Fibroblast of villous mesenchyme (primary cell): ENCODE results near the gene ADAM12. TPM values are rescaled to one million over a fixed set of nuclear protein-coding genes. Genes with fewer than 3 reads are reported as not detected.
"Not testable (repeated sequence)": the region's sequence is repeated elsewhere in the genome, so short reads cannot be mapped to it uniquely, and the experiment has no call there.

ENCODE experiments used
- DNase-seq: peaks from one replicate; pipeline ENCODE4 v3.0.0-alpha.2; 2010; ENCODE audit warnings: low read depth
- H3K4me3 ChIP-seq: 2 replicates; pipeline ENCODE4 v1.5.1; 2011; ENCODE audit warnings: low read depth, mild to moderate bottlenecking, low read length
- CTCF ChIP-seq: IDR thresholded peaks from 2 replicates; pipeline ENCODE4 v1.5.1; 2012; ENCODE audit warnings: low read depth, mild to moderate bottlenecking, low read length; ENCODE audit not compliant: insufficient read depth
- total RNA-seq: library from RNA; depleted of rRNA; stranded (reverse); fragments of >200 nt; gene quantifications from 2 replicates; pipeline ENCODE4 v1.2.3, GENCODE V29; 2012

ADAM12 gene
- total RNA-seq, 1 donor, result 22.5 TPM

- H3K4me3 ChIP-seq, result no peak overlapping the region
- no peak for DNase-seq
- no peak for TF ChIP-seq CTCF
Observed at GRCh38 chr10:126357169-126357568, 31.1 kb downstream of the ADAM12 start.

DNA sequence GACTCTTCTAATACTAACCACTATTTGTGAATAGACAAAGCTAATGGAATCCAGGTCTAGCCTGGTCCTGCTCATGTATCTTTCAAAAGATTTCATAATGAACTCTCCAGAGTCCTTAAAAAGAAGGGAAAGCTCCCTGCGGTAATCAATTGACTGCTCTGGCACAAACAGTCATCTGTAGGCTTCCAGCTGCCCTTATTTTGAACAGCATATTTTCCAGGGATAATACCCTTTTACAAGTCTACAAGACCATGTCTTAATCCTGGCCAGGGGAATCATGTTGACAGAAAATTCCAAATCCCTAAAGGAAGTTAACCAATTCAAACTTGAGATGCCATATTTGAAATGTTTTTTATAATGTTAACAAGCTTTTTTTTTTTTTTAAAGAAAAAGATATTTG lies 34.6 kb downstream of the ADAM12 start:
- DNase-seq, result peak; percentile 20
- TF ChIP-seq CTCF, result no peak
- H3K4me3 ChIP-seq, result no peak overlapping the region

DNA sequence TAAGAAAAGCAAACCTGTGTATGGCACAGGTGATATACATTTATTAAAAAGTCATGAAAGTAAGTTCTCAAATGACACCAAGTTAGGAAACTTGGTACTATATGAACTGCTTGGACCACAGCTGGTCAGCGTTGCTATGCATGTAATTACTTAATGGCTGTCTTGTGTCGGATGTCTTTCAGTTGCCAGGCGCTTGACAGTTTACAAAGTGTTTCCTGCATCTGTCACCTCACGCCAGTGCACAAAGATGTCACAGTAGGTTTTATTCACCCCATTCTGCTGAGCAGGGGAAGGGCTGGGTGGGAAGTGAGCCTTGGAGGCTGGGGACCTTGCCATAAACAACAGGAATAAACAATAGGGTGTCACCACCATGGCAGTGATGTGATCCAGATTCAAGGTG lies 35.8 kb downstream of the ADAM12 start:
- no peak for TF ChIP-seq CTCF
- no peak for DNase-seq
- H3K4me3 ChIP-seq, result no peak overlapping the region

DNA sequence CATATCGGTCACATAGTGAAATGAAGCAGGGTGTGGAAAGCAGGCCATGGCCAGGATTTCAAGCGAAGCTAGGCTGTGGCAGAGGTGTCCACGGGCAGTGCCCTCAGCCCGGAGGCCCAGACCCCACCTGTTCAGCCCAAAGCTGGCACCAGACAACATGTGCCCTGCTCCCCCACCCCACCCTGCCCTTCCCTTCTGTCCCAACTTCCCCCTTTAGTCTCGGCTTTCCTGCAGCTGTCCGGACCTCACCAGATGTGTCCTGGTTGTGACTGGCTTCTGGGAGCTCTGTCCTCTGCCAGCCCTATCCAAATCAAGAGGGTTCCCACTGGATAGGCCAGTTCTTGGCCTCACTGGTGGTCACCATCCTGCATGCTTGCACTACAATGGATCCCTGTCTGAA lies 37.3 kb downstream of the ADAM12 start:
- TF ChIP-seq CTCF, result no peak
- H3K4me3 ChIP-seq, result no peak overlapping the region
- DNase-seq, result no peak

DNA sequence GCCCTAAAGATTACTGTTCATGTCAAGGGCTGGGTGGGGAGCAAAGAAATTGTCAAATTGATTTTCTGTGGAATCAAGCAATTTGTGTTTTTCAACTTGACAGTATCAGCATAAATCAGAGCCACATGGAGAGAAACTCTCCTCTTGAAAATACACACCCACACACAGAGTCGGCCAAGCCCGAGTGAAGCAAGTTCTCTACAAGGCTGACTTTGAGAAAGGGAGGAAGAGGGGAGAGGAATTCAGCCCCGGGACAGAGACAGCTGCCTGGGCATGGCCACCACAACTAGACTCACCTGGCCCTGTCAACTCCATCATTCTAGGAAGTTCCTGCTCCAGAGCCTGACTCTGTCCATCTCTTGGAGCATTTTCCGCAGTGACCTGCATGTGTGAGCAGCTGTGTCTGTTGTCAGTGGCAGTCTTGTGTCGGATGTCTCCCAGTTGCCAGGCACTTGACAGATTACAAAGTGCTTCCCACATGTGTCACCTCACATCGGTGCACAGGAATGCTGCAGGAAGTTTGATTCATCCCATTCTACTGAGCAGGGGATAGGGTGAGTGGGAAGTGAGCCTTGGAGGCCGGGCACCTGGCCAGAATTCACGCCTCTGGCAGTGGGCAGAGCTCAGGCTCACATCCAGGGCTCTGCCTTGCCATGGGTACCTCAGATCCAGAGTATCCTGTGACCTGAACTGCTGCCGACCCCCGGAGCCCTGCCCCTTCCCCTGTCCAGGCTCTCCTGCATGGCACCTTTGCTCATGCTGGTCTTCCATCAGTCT lies 37.9 kb downstream of the ADAM12 start:
- no peak overlapping the region for H3K4me3 ChIP-seq
- no peak for TF ChIP-seq CTCF
- peak; percentile 38 for DNase-seq

DNA sequence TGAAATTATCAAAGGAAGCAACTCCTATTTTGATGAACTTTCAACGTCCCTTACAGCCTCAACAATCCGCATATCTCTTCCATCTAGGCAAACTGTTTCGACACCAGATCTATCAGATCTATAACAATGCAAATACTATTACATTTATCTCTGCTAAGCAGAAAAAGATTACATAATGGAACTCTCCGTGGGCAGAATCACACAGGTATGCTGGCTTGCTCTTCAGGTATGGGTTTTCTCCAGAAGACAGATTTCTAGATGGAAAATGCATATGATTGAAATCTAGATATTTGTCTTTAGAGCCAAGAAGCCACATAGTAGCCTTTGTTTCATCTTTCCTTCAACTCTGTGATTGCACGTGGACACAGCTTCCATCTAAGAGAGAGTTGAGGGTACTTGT lies 38.6 kb downstream of the ADAM12 start:
- H3K4me3 ChIP-seq, result no peak overlapping the region
- no peak for DNase-seq
- no peak for TF ChIP-seq CTCF

DNA sequence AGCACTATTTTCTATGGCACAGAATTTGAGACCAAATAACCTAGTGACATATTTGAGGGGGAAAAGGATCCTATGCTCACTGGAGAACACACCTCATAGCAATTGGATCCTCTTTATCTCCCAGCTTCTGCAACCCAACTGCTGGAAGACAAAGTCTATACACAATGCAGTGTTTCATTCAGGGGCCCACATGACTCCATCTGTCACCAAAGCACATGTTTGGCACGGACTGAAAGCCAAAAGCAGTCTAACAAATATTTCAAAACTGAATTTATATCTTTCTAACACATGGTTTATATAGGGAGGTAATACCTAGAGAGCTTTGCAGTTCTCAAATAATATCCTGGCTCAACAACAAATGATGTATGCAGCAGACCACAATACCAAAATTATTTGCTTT lies 39.2 kb downstream of the ADAM12 start:
- DNase-seq, result no peak
- TF ChIP-seq CTCF, result no peak
- no peak overlapping the region for H3K4me3 ChIP-seq

- not testable (repeated sequence) for H3K4me3 ChIP-seq
Observed at GRCh38 chr10:126343496-126343895, 44.8 kb downstream of the ADAM12 start.

More at GRCh38 chr10:126343496-126343895, 44.8 kb downstream of the ADAM12 start:
- DNase-seq, result not testable (repeated sequence)
